Subcutaneous adipose tissue (tissue), 4 donors: ENCODE results near the gene KCTD20. TPM values are rescaled to one million over a fixed set of nuclear protein-coding genes. Genes with fewer than 3 reads are reported as not detected.

ENCODE experiments used
- total RNA-seq, 4 donors: library from RNA; depleted of rRNA; stranded (reverse); fragments of >200 nt; gene quantifications; one replicate each; pipeline ENCODE4 v1.1.0, GENCODE V29; 2016
- TF ChIP-seq, protein P1 (sequence below): fragments of 450-650 bp; IDR thresholded peaks from one replicate; pipeline ENCODE4 v1.5.1; 2016; ENCODE audit warnings: low read depth, mild to moderate bottlenecking, control low read depth, antibody characterized with exemption, moderate library complexity

KCTD20 gene
- total RNA-seq, 4 donors from 2014 or later = 74.0 to 102 (median 77.7) TPM

GRCh38 chr6:36469148-36469661 is 26.4 kb downstream of the KCTD20 start:
- TF ChIP-seq, protein P1, sequence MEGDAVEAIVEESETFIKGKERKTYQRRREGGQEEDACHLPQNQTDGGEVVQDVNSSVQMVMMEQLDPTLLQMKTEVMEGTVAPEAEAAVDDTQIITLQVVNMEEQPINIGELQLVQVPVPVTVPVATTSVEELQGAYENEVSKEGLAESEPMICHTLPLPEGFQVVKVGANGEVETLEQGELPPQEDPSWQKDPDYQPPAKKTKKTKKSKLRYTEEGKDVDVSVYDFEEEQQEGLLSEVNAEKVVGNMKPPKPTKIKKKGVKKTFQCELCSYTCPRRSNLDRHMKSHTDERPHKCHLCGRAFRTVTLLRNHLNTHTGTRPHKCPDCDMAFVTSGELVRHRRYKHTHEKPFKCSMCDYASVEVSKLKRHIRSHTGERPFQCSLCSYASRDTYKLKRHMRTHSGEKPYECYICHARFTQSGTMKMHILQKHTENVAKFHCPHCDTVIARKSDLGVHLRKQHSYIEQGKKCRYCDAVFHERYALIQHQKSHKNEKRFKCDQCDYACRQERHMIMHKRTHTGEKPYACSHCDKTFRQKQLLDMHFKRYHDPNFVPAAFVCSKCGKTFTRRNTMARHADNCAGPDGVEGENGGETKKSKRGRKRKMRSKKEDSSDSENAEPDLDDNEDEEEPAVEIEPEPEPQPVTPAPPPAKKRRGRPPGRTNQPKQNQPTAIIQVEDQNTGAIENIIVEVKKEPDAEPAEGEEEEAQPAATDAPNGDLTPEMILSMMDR = no peak

DNA sequence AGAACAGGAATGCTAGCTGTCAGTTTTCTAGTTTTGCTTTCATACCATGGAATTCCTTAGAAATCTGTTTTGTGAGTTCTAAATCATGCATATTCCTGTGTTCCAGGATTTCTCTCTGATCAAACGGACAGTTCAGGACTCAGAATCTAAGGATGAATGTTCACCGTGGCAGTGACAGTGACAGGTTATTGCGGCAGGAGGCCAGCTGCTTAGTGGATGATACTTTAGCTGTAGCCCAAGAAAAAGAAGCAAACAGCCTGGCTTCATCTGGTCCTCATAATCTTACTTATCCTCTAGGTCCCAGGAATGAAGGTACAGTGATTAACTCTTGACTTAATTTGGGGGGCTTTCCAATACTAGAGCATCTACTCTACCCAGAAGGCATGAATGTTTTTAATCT is 27.1 kb downstream of the KCTD20 start:
- TF ChIP-seq, protein P1 = no peak

GRCh38 chr6:36478051-36478526 is 35.3 kb downstream of the KCTD20 start:
- TF ChIP-seq, protein P1 = no peak

GRCh38 chr6:36479256-36479655 is 36.5 kb downstream of the KCTD20 start:
- TF ChIP-seq, protein P1 = no peak

- TF ChIP-seq, protein P1 = no peak
Observed at GRCh38 chr6:36484736-36485135, 41.9 kb downstream of the KCTD20 start.

DNA sequence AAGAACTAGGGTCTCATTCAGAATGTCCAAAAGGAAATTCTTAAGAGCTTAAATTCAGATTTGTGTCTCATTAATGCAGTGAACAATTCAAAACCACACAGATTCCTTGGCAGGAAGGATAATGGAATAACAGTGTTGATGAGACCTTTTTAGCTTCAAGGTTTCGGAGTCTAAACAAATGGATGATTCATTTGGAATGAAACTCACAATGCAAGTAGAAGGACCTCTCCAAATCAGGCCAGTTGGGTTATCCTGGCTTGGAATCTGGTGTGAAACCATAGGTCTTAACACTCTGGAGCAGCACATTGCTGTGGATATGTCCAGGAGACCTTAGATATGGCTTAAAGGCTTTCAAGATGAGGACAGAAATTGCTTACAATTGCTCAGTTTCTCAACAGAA is 44.9 kb downstream of the KCTD20 start:
- TF ChIP-seq, protein P1 = no peak

GRCh38 chr6:36488221-36488620 is 45.4 kb downstream of the KCTD20 start:
- TF ChIP-seq, protein P1 = no peak
